H1 (cell line): ENCODE data around the gene KRTAP5-1.

Source experiments
- CHD2 ChIP-seq: IDR thresholded peaks from 2 replicates; pipeline ENCODE4 v1.6.1; 2012; ENCODE audit warnings: low read length, improper control_type of control experiment
- EZH2 ChIP-seq: fragments of 200-600 bp; sonication (generic); IDR thresholded peaks from 2 replicates; pipeline ENCODE4 v1.7.1; 2012; ENCODE audit warnings: low read depth, mild to moderate bottlenecking, moderate library complexity, low read length, inconsistent platforms; ENCODE audit not compliant: severe bottlenecking
- GTF2F1 ChIP-seq: IDR thresholded peaks from 2 replicates; pipeline ENCODE4 v1.6.1; 2012; ENCODE audit warnings: low read depth, low read length, improper control_type of control experiment, borderline replicate concordance
- MAFK ChIP-seq: IDR thresholded peaks from 2 replicates; pipeline ENCODE4 v1.6.1; 2012; ENCODE audit warnings: low read depth, mild to moderate bottlenecking, improper control_type of control experiment, low read length
- POLR2A ChIP-seq, 2 experiments: IDR thresholded peaks; 1 replicate in 1 of 2; 2 replicates in 1 of 2; pipeline ENCODE4 v1.6.1; 2011; ENCODE audit warnings: low read depth in 2 of 2, low read length in 2 of 2, mild to moderate bottlenecking in 2 of 2; ENCODE audit errors: control extremely low read depth in 1 of 2
- POLR2AphosphoS5 ChIP-seq: IDR thresholded peaks from 2 replicates; pipeline ENCODE4 v1.6.1; 2011; ENCODE audit warnings: low read depth, low read length
- RAD21 ChIP-seq, 2 experiments: IDR thresholded peaks in 1 of 2; conservative IDR thresholded peaks in 1 of 2; 2 replicates each; pipeline ENCODE4 v1.6.1; 2011; ENCODE audit warnings: low read depth in 2 of 2, low read length in 2 of 2, improper control_type of control experiment in 1 of 2, inconsistent platforms in 1 of 2, mild to moderate bottlenecking in 1 of 2, moderate library complexity in 1 of 2
- RXRA ChIP-seq: IDR thresholded peaks from 2 replicates; pipeline ENCODE4 v1.6.1; 2011; ENCODE audit warnings: low read depth, mild to moderate bottlenecking, low read length, moderate library complexity; ENCODE audit not compliant: insufficient read depth
- ZNF274 ChIP-seq: IDR thresholded peaks from 2 replicates; pipeline ENCODE4 v1.7.0; 2012; ENCODE audit warnings: low read length, borderline replicate concordance; ENCODE audit errors: extremely low read depth
- TF ChIP-seq, protein P1 (sequence below): IDR thresholded peaks from 2 replicates; pipeline ENCODE4 v1.6.1; 2012; ENCODE audit warnings: inconsistent platforms
- TF ChIP-seq, protein P2 (sequence below), 3 experiments: IDR thresholded peaks; 1 replicate in 2 of 3; 2 replicates in 1 of 3; pipeline versions ENCODE4 v1.5.1 to v1.6.1; 2011; ENCODE audit warnings: low read length in 3 of 3, mild to moderate bottlenecking in 3 of 3, inconsistent platforms in 2 of 3, low read depth in 1 of 3, moderate library complexity in 1 of 3; ENCODE audit not compliant: insufficient read depth in 1 of 3; ENCODE audit errors: control extremely low read depth in 1 of 3
- TF ChIP-seq, protein P3 (sequence below): IDR thresholded peaks from 2 replicates; pipeline ENCODE4 v1.6.1; 2011; ENCODE audit warnings: low read depth, mild to moderate bottlenecking, low read length; ENCODE audit not compliant: insufficient read depth
- TF ChIP-seq, protein P4 (sequence below): IDR thresholded peaks from 2 replicates; pipeline ENCODE4 v1.6.1; 2011; ENCODE audit warnings: low read length, improper control_type of control experiment

DNA sequence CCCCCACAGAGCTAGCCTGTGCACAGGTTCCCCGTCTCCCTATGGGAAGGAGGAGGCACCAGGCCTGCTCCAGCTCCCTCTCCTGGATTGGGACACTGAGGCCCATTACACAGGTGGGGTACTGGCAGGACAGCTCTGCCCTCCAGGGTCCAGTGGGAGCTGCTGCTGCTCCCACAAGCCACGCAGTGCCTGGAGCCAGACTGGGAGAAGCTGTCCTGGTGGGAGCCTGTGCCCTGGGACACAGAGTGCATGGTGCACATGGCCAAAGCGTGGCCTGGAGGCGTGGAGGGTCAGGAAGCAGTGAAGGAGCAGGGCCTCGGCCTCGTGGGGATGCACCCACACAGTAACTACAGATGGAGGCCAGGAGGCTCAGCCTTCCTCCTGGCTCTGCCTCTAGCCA, 40.5 kb downstream of the KRTAP5-1 start:
- no peak for TF ChIP-seq POLR2AphosphoS5
- TF ChIP-seq ZNF274, result no peak
- TF ChIP-seq, protein P1, sequence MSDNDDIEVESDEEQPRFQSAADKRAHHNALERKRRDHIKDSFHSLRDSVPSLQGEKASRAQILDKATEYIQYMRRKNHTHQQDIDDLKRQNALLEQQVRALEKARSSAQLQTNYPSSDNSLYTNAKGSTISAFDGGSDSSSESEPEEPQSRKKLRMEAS, result no peak
- TF ChIP-seq, protein P2, sequence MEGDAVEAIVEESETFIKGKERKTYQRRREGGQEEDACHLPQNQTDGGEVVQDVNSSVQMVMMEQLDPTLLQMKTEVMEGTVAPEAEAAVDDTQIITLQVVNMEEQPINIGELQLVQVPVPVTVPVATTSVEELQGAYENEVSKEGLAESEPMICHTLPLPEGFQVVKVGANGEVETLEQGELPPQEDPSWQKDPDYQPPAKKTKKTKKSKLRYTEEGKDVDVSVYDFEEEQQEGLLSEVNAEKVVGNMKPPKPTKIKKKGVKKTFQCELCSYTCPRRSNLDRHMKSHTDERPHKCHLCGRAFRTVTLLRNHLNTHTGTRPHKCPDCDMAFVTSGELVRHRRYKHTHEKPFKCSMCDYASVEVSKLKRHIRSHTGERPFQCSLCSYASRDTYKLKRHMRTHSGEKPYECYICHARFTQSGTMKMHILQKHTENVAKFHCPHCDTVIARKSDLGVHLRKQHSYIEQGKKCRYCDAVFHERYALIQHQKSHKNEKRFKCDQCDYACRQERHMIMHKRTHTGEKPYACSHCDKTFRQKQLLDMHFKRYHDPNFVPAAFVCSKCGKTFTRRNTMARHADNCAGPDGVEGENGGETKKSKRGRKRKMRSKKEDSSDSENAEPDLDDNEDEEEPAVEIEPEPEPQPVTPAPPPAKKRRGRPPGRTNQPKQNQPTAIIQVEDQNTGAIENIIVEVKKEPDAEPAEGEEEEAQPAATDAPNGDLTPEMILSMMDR (IDR thresholded peaks at IDR 0.05; ENCODE audit: control extremely low read depth in 1 of 3, insufficient read depth in 1 of 3, low read depth in 1 of 3, low read length in 3 of 3), result no peak
- no peak for TF ChIP-seq RAD21 (IDR thresholded peaks at IDR 0.05 in 1 of 2, conservative IDR thresholded peaks at IDR 0.05 in 1 of 2; ENCODE audit: low read depth in 2 of 2, low read length in 2 of 2)
- TF ChIP-seq CHD2, result no peak
- TF ChIP-seq, protein P3, sequence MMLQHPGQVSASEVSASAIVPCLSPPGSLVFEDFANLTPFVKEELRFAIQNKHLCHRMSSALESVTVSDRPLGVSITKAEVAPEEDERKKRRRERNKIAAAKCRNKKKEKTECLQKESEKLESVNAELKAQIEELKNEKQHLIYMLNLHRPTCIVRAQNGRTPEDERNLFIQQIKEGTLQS, result no peak
- no peak for TF ChIP-seq MAFK
- no peak for TF ChIP-seq GTF2F1
- TF ChIP-seq POLR2A (IDR thresholded peaks at IDR 0.05; ENCODE audit: control extremely low read depth in 1 of 2, low read depth in 2 of 2, low read length in 2 of 2), result no peak
- no peak for TF ChIP-seq RXRA
- TF ChIP-seq, protein P4, sequence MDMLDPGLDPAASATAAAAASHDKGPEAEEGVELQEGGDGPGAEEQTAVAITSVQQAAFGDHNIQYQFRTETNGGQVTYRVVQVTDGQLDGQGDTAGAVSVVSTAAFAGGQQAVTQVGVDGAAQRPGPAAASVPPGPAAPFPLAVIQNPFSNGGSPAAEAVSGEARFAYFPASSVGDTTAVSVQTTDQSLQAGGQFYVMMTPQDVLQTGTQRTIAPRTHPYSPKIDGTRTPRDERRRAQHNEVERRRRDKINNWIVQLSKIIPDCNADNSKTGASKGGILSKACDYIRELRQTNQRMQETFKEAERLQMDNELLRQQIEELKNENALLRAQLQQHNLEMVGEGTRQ, result no peak
- TF ChIP-seq EZH2, result no peak
